Neural cell (in vitro differentiated cells): ENCODE measurements around the gene ITGA3.

Experiments
- CTCF ChIP-seq: fragments of 450-650 bp; IDR thresholded peaks from 2 replicates; pipeline ENCODE4 v1.5.1; 2014; ENCODE audit warnings: antibody characterized with exemption, mild to moderate bottlenecking, moderate library complexity; ENCODE audit not compliant: poor library complexity, severe bottlenecking
- EP300 ChIP-seq: fragments of 450-650 bp; conservative IDR thresholded peaks from 2 replicates; pipeline ENCODE4 v1.6.1; 2014; ENCODE audit warnings: antibody characterized with exemption, mild to moderate bottlenecking, moderate library complexity; ENCODE audit not compliant: poor library complexity, severe bottlenecking
- EZH2 ChIP-seq: fragments of 200-600, 300-800 bp; shearing (Covaris generic), sonication (generic); IDR thresholded peaks from 2 replicates; pipeline ENCODE4 v1.6.1; 2014; ENCODE audit warnings: antibody characterized with exemption, low read length, borderline replicate concordance, mild to moderate bottlenecking; ENCODE audit not compliant: insufficient read depth, poor library complexity, severe bottlenecking
- MXI1 ChIP-seq: fragments of 450-650 bp; conservative IDR thresholded peaks from 2 replicates; pipeline ENCODE4 v1.6.1; 2014; ENCODE audit warnings: antibody characterized with exemption, mild to moderate bottlenecking; ENCODE audit not compliant: poor library complexity, severe bottlenecking
- POLR2AphosphoS5 ChIP-seq: IDR thresholded peaks from 2 replicates; pipeline ENCODE4 v1.6.1; 2012
- RAD21 ChIP-seq: fragments of 450-650 bp; conservative IDR thresholded peaks from 2 replicates; pipeline ENCODE4 v1.6.1; 2014; ENCODE audit warnings: antibody characterized with exemption, mild to moderate bottlenecking, moderate library complexity
- SMC3 ChIP-seq: fragments of 450-650 bp; conservative IDR thresholded peaks from 2 replicates; pipeline ENCODE4 v1.6.1; 2014; ENCODE audit warnings: antibody characterized with exemption, mild to moderate bottlenecking, moderate library complexity; ENCODE audit not compliant: poor library complexity
- TAF1 ChIP-seq: IDR thresholded peaks from 2 replicates; pipeline ENCODE4 v1.6.1; 2012; ENCODE audit warnings: low read depth
- TF ChIP-seq, protein P1 (sequence below): IDR thresholded peaks from 2 replicates; pipeline ENCODE4 v1.6.1; 2012; ENCODE audit warnings: borderline replicate concordance

- TF ChIP-seq EP300, result no peak
- TF ChIP-seq CTCF, result no peak
- no peak for TF ChIP-seq POLR2AphosphoS5
- no peak for TF ChIP-seq SMC3
- TF ChIP-seq MXI1, result no peak
- TF ChIP-seq, protein P1, sequence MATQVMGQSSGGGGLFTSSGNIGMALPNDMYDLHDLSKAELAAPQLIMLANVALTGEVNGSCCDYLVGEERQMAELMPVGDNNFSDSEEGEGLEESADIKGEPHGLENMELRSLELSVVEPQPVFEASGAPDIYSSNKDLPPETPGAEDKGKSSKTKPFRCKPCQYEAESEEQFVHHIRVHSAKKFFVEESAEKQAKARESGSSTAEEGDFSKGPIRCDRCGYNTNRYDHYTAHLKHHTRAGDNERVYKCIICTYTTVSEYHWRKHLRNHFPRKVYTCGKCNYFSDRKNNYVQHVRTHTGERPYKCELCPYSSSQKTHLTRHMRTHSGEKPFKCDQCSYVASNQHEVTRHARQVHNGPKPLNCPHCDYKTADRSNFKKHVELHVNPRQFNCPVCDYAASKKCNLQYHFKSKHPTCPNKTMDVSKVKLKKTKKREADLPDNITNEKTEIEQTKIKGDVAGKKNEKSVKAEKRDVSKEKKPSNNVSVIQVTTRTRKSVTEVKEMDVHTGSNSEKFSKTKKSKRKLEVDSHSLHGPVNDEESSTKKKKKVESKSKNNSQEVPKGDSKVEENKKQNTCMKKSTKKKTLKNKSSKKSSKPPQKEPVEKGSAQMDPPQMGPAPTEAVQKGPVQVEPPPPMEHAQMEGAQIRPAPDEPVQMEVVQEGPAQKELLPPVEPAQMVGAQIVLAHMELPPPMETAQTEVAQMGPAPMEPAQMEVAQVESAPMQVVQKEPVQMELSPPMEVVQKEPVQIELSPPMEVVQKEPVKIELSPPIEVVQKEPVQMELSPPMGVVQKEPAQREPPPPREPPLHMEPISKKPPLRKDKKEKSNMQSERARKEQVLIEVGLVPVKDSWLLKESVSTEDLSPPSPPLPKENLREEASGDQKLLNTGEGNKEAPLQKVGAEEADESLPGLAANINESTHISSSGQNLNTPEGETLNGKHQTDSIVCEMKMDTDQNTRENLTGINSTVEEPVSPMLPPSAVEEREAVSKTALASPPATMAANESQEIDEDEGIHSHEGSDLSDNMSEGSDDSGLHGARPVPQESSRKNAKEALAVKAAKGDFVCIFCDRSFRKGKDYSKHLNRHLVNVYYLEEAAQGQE, result no peak
- no peak for TF ChIP-seq EZH2
- TF ChIP-seq RAD21, result no peak
- no peak for TF ChIP-seq TAF1
Measured at GRCh38 chr17:50059256-50059655, 3.3 kb downstream of the ITGA3 start.
